Measurements from ENCODE around the gene POU5F2. TPM values are rescaled to one million over a fixed set of nuclear protein-coding genes. Genes with fewer than 3 reads are reported as not detected.

Gene POU5F2
- total and polyA plus RNA-seq, 7 experiments from 2014 or later, result 0.07 to 4.2 (median 1.8) TPM

DNA sequence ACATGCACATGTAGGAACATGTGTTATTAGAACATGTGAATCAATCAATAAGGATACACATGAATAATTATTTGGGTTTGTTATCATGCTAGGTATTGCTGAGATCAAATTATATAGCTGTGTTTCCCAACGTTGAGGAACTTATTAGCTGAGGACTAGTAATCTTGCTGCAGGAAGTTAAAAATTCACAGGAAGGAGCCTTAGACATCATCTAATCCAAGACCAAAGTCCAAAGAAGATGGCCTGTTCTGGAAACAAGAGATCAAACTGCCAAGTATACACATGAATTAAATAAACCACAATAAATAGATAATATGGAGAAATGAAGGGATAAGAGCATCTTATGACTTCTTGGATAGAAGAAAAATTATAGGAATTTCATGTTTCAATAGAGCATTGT, 19.9 kb downstream of the POU5F2 start:
- Mint-ChIP-seq H3K27ac (no peak overlapping the region), H3K9me3 (peaks cover 0 to 2% (median 0%) of the 10 kb centered on the region in 11 donors), H3K36me3 (peaks cover 0 to 24% (median 15%) of the 10 kb centered on the region in 5 donors), H3K4me1 (peaks cover 8 to 45% (median 28%) of the 10 kb centered on the region in 7 donors), H3K27me3 (no peaks in the 10 kb centered on the region), H3K4me3 (no peak overlapping the region)
- ATAC-seq, result no peak
- intact Hi-C loops (cut with micrococcal nuclease), result no loop called here
- H3K27me3 ChIP-seq (ENCODE audit: control insufficient read depth in 2 of 2, insufficient read depth in 2 of 2, low read length in 2 of 2), result no peaks in the 10 kb centered on the region
- H3K27ac ChIP-seq (ENCODE audit: low read depth, low read length), result no peak overlapping the region
- CTCF ChIA-PET, result no interaction called here
- no peak for DNase-seq
- H3K36me3 ChIP-seq (ENCODE audit: control insufficient read depth in 2 of 3, insufficient read depth in 3 of 3, low read length in 3 of 3), result no peaks in the 10 kb centered on the region
- no peaks in the 10 kb centered on the region for H3K4me1 ChIP-seq (ENCODE audit: control insufficient read depth in 2 of 2, insufficient read depth in 2 of 2, low read length in 2 of 2)
- no peak overlapping the region for H3K4me3 ChIP-seq (ENCODE audit: low read length)
- POLR2A ChIA-PET, result no interaction called here
- H3K9me3 ChIP-seq (ENCODE audit: control insufficient read depth in 2 of 3, low read length in 3 of 3), result no peaks in the 10 kb centered on the region

DNA sequence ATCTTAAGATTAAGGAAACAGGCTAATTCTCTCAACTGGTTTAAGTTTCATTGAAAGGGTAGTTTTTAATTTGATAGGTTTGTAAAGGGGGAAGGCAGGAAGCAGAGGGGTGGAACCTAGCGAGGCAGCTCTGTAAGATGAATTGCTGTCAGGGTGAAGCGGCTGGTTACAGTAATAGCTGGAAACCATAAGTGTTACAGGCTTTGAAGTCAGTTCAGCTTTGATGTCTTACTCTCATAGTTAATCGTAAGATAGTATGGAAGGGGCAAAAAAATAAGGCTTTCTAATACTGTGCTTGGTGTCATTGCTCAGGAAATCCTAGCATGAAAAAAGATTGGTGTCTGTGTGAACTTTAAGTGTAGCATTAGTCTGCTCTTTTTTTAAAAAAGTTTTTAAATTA, 20.3 kb downstream of the POU5F2 start:
- Mint-ChIP-seq H3K4me3 (peak overlapping the region in 1 of 10 donors; percentile 5), H3K27ac (peak overlapping the region in 1 of 9 donors; percentile 18), H3K4me1 (peaks cover 8 to 43% (median 28%) of the 10 kb centered on the region in 7 donors), H3K36me3 (peaks cover 0 to 24% (median 15%) of the 10 kb centered on the region in 5 donors), H3K9me3 (peaks cover 0 to 2% (median 0%) of the 10 kb centered on the region in 11 donors), H3K27me3 (no peaks in the 10 kb centered on the region)
- Histone ChIP-seq H3K4me1 (ENCODE audit: control insufficient read depth in 2 of 2, insufficient read depth in 2 of 2, low read length in 2 of 2) (no peaks in the 10 kb centered on the region), H3K27me3 (ENCODE audit: control insufficient read depth in 2 of 2, insufficient read depth in 2 of 2, low read length in 2 of 2) (no peaks in the 10 kb centered on the region), H3K27ac (ENCODE audit: low read depth, low read length) (no peak overlapping the region), H3K4me3 (ENCODE audit: low read length) (no peak overlapping the region), H3K9me3 (ENCODE audit: control insufficient read depth in 2 of 3, low read length in 3 of 3) (no peaks in the 10 kb centered on the region), H3K36me3 (ENCODE audit: control insufficient read depth in 2 of 3, insufficient read depth in 3 of 3, low read length in 3 of 3) (no peaks in the 10 kb centered on the region)
- intact Hi-C loops (cut with micrococcal nuclease), result no loop called here
- POLR2A ChIA-PET, result no interaction called here
- DNase-seq (peak in 3 of 9 donors; percentile 6 to 9 (median 7)), ATAC-seq (peak; percentile 54)
- CTCF ChIA-PET, result no interaction called here

DNA sequence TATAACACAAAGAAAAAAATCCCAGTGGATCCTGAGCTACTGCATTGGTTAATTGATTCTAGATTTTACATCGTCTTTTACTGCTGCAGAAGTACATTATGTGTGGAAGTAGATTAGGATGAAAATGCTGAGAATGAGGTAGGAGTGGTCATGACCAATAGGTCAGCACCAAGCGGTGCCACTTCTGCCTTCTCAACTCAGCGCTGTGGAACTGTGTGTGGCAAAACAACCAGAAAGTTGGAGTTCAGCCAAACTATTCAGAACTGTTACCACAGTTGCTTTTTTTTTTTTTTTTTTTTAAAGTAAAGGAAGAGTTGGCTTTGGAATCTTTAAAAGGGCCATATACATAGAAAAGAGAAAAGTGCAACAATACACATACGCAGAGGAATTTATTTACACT, 24.2 kb downstream of the POU5F2 start:
- H3K27ac ChIP-seq (ENCODE audit: low read depth, low read length), result no peak overlapping the region
- peaks cover 8 to 25% (median 13%) of the 10 kb centered on the region in 7 donors for H3K4me1 Mint-ChIP-seq
- ATAC-seq (no peak), DNase-seq (no peak)
- ChIA-PET CTCF (no interaction called here), POLR2A (interaction anchor here (0.7 kb wide), 1 partner anchor 351 kb away, joined by 4 read pairs; no protein-coding TSS in a partner anchor)
- no peak overlapping the region for H3K4me3 ChIP-seq (ENCODE audit: low read length)
- no peaks in the 10 kb centered on the region for H3K27me3 Mint-ChIP-seq
- intact Hi-C loops (cut with micrococcal nuclease), result no loop called here
- H3K9me3 ChIP-seq (ENCODE audit: control insufficient read depth in 2 of 3, low read length in 3 of 3), result no peaks in the 10 kb centered on the region
- H3K36me3 Mint-ChIP-seq, result peaks cover 0 to 40% (median 18%) of the 10 kb centered on the region in 5 donors
- H3K27ac Mint-ChIP-seq, result no peak overlapping the region
- no peak overlapping the region for H3K4me3 Mint-ChIP-seq
- H3K36me3 ChIP-seq (ENCODE audit: control insufficient read depth in 2 of 3, insufficient read depth in 3 of 3, low read length in 3 of 3), result no peaks in the 10 kb centered on the region
- no peaks in the 10 kb centered on the region for H3K4me1 ChIP-seq (ENCODE audit: control insufficient read depth in 2 of 2, insufficient read depth in 2 of 2, low read length in 2 of 2)
- H3K27me3 ChIP-seq (ENCODE audit: control insufficient read depth in 2 of 2, insufficient read depth in 2 of 2, low read length in 2 of 2), result no peaks in the 10 kb centered on the region
- H3K9me3 Mint-ChIP-seq, result peaks cover 0 to 7% (median 0%) of the 10 kb centered on the region in 11 donors

DNA sequence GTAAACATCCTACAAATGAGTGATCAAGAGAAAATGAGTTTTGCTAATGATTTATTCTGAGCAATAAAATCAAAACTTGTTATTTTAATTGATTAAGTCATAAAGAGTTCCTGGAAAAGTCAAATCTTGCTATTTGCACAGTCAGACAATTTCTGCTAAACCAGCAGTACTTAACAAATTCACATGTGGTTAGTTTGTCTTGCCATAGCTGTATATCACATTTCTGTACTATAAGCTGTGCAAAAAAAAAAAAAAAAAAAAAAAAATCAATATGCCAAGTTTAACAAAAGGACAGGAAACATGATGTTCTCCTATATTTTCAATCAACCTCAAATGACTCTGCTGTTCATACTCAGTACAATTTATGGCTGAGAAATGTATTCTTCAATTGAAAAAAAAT, 24.9 kb downstream of the POU5F2 start:
- Histone ChIP-seq H3K27ac (ENCODE audit: low read depth, low read length) (no peak overlapping the region), H3K9me3 (ENCODE audit: control insufficient read depth in 2 of 3, low read length in 3 of 3) (no peaks in the 10 kb centered on the region), H3K36me3 (ENCODE audit: control insufficient read depth in 2 of 3, insufficient read depth in 3 of 3, low read length in 3 of 3) (no peaks in the 10 kb centered on the region), H3K4me3 (ENCODE audit: low read length) (no peak overlapping the region), H3K4me1 (ENCODE audit: control insufficient read depth in 2 of 2, insufficient read depth in 2 of 2, low read length in 2 of 2) (no peaks in the 10 kb centered on the region), H3K27me3 (ENCODE audit: control insufficient read depth in 2 of 2, insufficient read depth in 2 of 2, low read length in 2 of 2) (no peaks in the 10 kb centered on the region)
- ATAC-seq, result no peak
- no peak overlapping the region for H3K4me3 Mint-ChIP-seq
- H3K4me1 Mint-ChIP-seq, result peaks cover 5 to 19% (median 9%) of the 10 kb centered on the region in 7 donors
- peaks cover 0 to 45% (median 21%) of the 10 kb centered on the region in 5 donors for H3K36me3 Mint-ChIP-seq
- no peak overlapping the region for H3K27ac Mint-ChIP-seq
- H3K9me3 Mint-ChIP-seq, result peaks cover 0 to 7% (median 0%) of the 10 kb centered on the region in 11 donors
- POLR2A ChIA-PET, result no interaction called here
- CTCF ChIA-PET, result no interaction called here
- H3K27me3 Mint-ChIP-seq, result no peaks in the 10 kb centered on the region
- intact Hi-C loops (cut with micrococcal nuclease), result no loop called here
- no peak for DNase-seq

DNA sequence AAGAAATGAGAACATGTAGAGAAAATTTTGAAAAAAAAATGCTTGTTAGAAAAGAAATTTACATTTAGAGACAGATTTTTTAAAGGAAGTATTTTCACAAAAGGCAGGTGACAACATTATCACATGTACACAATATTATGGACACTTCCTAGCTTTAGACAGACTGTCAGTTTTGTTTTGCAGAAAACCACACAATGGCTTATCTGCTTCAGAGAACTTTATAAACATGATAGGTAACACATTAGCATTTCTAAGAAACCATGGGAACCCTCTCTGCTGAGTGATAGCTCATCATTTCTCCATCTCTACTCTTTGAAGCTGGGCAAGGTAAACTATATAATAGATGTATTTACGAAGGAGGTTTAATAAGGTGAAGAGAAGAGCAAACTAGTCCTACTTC, 25.6 kb downstream of the POU5F2 start:
- DNase-seq, result no peak

GRCh38 chr5:93715327-93715726, 26.1 kb downstream of the POU5F2 start:
- no peaks in the 10 kb centered on the region for H3K27me3 ChIP-seq (ENCODE audit: control insufficient read depth in 2 of 2, insufficient read depth in 2 of 2, low read length in 2 of 2)
- Mint-ChIP-seq H3K27me3 (no peaks in the 10 kb centered on the region), H3K4me1 (peaks cover 0 to 13% (median 4%) of the 10 kb centered on the region in 7 donors), H3K4me3 (no peak overlapping the region), H3K9me3 (peaks cover 0 to 7% (median 0%) of the 10 kb centered on the region in 11 donors), H3K36me3 (peaks cover 0 to 46% (median 25%) of the 10 kb centered on the region in 5 donors), H3K27ac (no peak overlapping the region)
- H3K4me1 ChIP-seq (ENCODE audit: control insufficient read depth in 2 of 2, insufficient read depth in 2 of 2, low read length in 2 of 2), result no peaks in the 10 kb centered on the region
- H3K9me3 ChIP-seq (ENCODE audit: control insufficient read depth in 2 of 3, low read length in 3 of 3), result no peaks in the 10 kb centered on the region
- intact Hi-C loops (cut with micrococcal nuclease), result no loop called here
- ChIA-PET CTCF (no interaction called here), POLR2A (no interaction called here)
- no peak overlapping the region for H3K4me3 ChIP-seq (ENCODE audit: low read length)
- no peak overlapping the region for H3K27ac ChIP-seq (ENCODE audit: low read depth, low read length)
- H3K36me3 ChIP-seq (ENCODE audit: control insufficient read depth in 2 of 3, insufficient read depth in 3 of 3, low read length in 3 of 3), result no peaks in the 10 kb centered on the region
- ATAC-seq, result no peak
- DNase-seq, result no peak

More for the DNA sequence above, 25.6 kb downstream of the POU5F2 start:
- no peak overlapping the region for H3K4me3 Mint-ChIP-seq
- H3K36me3 ChIP-seq (ENCODE audit: control insufficient read depth in 2 of 3, insufficient read depth in 3 of 3, low read length in 3 of 3), result no peaks in the 10 kb centered on the region
- no peak overlapping the region for H3K27ac Mint-ChIP-seq
- peaks cover 0 to 7% (median 0%) of the 10 kb centered on the region in 11 donors for H3K9me3 Mint-ChIP-seq
- ATAC-seq, result no peak
- POLR2A ChIA-PET, result no interaction called here
- no peaks in the 10 kb centered on the region for H3K4me1 ChIP-seq (ENCODE audit: control insufficient read depth in 2 of 2, insufficient read depth in 2 of 2, low read length in 2 of 2)
- no peaks in the 10 kb centered on the region for H3K9me3 ChIP-seq (ENCODE audit: control insufficient read depth in 2 of 3, low read length in 3 of 3)
- peaks cover 0 to 46% (median 25%) of the 10 kb centered on the region in 5 donors for H3K36me3 Mint-ChIP-seq
- no peaks in the 10 kb centered on the region for H3K27me3 Mint-ChIP-seq
- H3K4me1 Mint-ChIP-seq, result peaks cover 0 to 13% (median 4%) of the 10 kb centered on the region in 7 donors
- no peak overlapping the region for H3K4me3 ChIP-seq (ENCODE audit: low read length)
- H3K27ac ChIP-seq (ENCODE audit: low read depth, low read length), result no peak overlapping the region
- intact Hi-C loops (cut with micrococcal nuclease), result no loop called here
- no peaks in the 10 kb centered on the region for H3K27me3 ChIP-seq (ENCODE audit: control insufficient read depth in 2 of 2, insufficient read depth in 2 of 2, low read length in 2 of 2)
- CTCF ChIA-PET, result no interaction called here

- intact Hi-C loops (cut with micrococcal nuclease), result no loop called here
- Histone ChIP-seq H3K36me3 (ENCODE audit: control insufficient read depth in 2 of 3, insufficient read depth in 3 of 3, low read length in 3 of 3) (no peaks in the 10 kb centered on the region), H3K27ac (ENCODE audit: low read depth, low read length) (no peak overlapping the region), H3K27me3 (ENCODE audit: control insufficient read depth in 2 of 2, insufficient read depth in 2 of 2, low read length in 2 of 2) (no peaks in the 10 kb centered on the region), H3K9me3 (ENCODE audit: control insufficient read depth in 2 of 3, low read length in 3 of 3) (no peaks in the 10 kb centered on the region), H3K4me3 (ENCODE audit: low read length) (no peak overlapping the region), H3K4me1 (ENCODE audit: control insufficient read depth in 2 of 2, insufficient read depth in 2 of 2, low read length in 2 of 2) (no peaks in the 10 kb centered on the region)
- Mint-ChIP-seq H3K36me3 (peaks cover 0 to 36% (median 22%) of the 10 kb centered on the region in 5 donors), H3K9me3 (peaks cover 0 to 7% (median 0%) of the 10 kb centered on the region in 11 donors), H3K27ac (no peak overlapping the region), H3K4me1 (peaks cover 0 to 5% (median 3%) of the 10 kb centered on the region in 7 donors), H3K4me3 (no peak overlapping the region), H3K27me3 (no peaks in the 10 kb centered on the region)
- DNase-seq, result no peak
- CTCF ChIA-PET, result no interaction called here
- no peak for ATAC-seq
- POLR2A ChIA-PET, result no interaction called here
These were observed 33.0 kb downstream of the POU5F2 start for GRCh38 chr5:93708442-93708841.
